Nephron (organoid): ENCODE measurements around the gene KLK5.
"Not testable (repeated sequence)": the region's sequence is repeated elsewhere in the genome, so short reads cannot be mapped to it uniquely, and the experiment has no call there.

Experiments
- H3K27ac Mint-ChIP-seq, 3 experiments: 2 replicates each; pipeline ENCODE4 v1.8.0; 2020; ENCODE audit warnings: mixed read lengths in 3 of 3, mild to moderate bottlenecking in 2 of 3, moderate library complexity in 1 of 3
- H3K27me3 Mint-ChIP-seq: 2 replicates; pipeline ENCODE4 v1.8.0; 2021; ENCODE audit warnings: low read depth, mild to moderate bottlenecking, moderate library complexity, mixed read lengths
- H3K36me3 Mint-ChIP-seq: 2 replicates; pipeline ENCODE4 v1.8.0; 2020; ENCODE audit warnings: low read depth, mixed read lengths
- H3K4me1 Mint-ChIP-seq: 2 replicates; pipeline ENCODE4 v1.8.0; 2020; ENCODE audit warnings: mixed read lengths
- H3K4me3 Mint-ChIP-seq, 3 experiments: 2 replicates each; pipeline ENCODE4 v1.8.0; 2020; ENCODE audit warnings: mild to moderate bottlenecking in 3 of 3, mixed read lengths in 3 of 3, moderate library complexity in 2 of 3
- H3K9me3 Mint-ChIP-seq: 2 replicates; pipeline ENCODE4 v1.8.0; 2020; ENCODE audit warnings: mixed read lengths
- TF ChIP-seq, protein P1 (sequence below), 3 experiments: fragments of 200-600 bp; sonication (generic); IDR thresholded peaks; one replicate each; pipeline ENCODE4 v1.5.0; 2021; ENCODE audit warnings: antibody characterized with exemption in 3 of 3; ENCODE audit not compliant: unreplicated experiment in 3 of 3

Gene KLK5

DNA sequence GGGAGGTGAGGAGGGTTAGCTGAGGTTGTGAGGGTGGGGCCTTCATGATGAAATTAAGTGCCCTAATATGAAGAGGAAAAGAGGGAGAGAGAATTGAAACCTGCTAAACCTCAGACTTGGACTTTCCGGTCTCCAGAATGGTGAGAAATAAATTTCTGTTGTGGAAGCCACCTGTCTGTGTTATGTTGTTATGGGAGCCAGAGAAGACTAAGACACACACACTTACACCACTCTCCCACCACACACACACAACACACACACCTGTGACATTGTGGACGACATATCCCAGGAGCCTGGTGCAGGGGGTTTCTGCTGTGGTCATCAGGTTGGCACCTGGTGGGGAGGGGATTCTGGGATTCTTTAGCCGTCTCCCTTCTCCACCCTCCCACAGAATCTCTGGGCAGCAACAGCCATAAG lies 55.6 kb downstream of the KLK5 start:
- TF ChIP-seq, protein P1, sequence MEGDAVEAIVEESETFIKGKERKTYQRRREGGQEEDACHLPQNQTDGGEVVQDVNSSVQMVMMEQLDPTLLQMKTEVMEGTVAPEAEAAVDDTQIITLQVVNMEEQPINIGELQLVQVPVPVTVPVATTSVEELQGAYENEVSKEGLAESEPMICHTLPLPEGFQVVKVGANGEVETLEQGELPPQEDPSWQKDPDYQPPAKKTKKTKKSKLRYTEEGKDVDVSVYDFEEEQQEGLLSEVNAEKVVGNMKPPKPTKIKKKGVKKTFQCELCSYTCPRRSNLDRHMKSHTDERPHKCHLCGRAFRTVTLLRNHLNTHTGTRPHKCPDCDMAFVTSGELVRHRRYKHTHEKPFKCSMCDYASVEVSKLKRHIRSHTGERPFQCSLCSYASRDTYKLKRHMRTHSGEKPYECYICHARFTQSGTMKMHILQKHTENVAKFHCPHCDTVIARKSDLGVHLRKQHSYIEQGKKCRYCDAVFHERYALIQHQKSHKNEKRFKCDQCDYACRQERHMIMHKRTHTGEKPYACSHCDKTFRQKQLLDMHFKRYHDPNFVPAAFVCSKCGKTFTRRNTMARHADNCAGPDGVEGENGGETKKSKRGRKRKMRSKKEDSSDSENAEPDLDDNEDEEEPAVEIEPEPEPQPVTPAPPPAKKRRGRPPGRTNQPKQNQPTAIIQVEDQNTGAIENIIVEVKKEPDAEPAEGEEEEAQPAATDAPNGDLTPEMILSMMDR (IDR thresholded peaks at IDR 0.05; ENCODE audit: unreplicated experiment in 3 of 3) = no peak
- H3K27me3 Mint-ChIP-seq = peaks cover 37% of the 10 kb centered on the region
- no peak overlapping the region for H3K4me3 Mint-ChIP-seq
- H3K36me3 Mint-ChIP-seq = no peaks in the 10 kb centered on the region
- H3K9me3 Mint-ChIP-seq = peaks cover 2% of the 10 kb centered on the region
- no peaks in the 10 kb centered on the region for H3K4me1 Mint-ChIP-seq
- H3K27ac Mint-ChIP-seq = peak overlapping the region in 1 of 3 experiments; percentile 31

DNA sequence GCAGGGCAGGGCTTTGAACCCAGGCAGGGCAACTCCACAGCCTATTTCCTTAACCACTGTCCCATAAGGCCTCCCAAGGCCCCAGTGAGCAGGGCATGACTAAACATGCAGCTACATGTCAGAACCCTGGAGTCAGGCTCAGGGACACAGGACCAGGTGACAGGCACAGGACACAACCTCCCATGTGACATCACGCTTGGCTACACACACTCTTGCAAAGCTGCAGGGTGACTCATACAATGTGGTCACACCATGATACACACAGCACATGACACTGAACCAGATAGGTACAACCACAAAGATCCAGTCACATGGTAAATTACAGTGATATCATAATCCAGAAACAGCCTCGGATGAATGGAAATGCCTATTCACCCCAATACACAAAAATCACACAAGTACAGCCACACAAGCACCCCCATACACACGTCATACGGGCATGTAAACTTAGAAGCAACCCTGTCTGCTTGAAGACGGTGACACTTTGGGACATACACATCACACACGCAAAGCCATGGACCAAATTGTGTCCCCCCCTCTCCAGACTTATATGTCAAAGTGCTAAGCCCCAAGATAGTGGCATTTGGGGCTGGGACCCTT lies 56.1 kb downstream of the KLK5 start:
- Mint-ChIP-seq H3K4me1 (no peaks in the 10 kb centered on the region), H3K27ac (peak overlapping the region in 2 of 3 experiments; percentile 31 to 70), H3K9me3 (peaks cover 2% of the 10 kb centered on the region), H3K27me3 (peaks cover 37% of the 10 kb centered on the region), H3K36me3 (no peaks in the 10 kb centered on the region), H3K4me3 (no peak overlapping the region)
- TF ChIP-seq, protein P1 (IDR thresholded peaks at IDR 0.05; ENCODE audit: unreplicated experiment in 3 of 3) = no peak

DNA sequence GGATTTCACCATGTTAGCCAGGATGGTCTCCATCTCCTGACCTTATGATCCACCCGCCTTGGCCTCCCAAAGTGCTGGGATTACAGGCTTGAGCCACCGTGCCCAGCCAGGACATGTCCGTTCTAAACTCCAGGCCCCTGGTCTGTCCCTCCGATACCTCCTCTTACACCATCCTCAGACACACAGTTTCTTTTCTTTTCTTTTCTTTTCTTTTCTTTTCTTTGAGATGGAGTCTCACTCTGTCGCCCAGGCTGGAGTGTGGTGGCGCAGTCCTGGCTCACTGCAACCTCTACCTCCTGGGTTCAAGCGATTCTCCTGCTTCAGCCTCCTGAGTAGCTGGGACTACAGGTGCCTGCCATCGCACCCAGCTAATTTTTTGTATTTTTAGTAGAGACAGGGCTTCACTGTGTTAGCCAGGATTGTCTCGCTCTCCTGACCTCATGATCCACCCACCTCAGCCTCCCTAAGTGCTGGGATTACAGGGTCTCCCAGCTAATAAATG lies 56.7 kb downstream of the KLK5 start:
- H3K27me3 Mint-ChIP-seq = peaks cover 42% of the 10 kb centered on the region
- not testable (repeated sequence) for H3K36me3 Mint-ChIP-seq, H3K27ac Mint-ChIP-seq, H3K4me1 Mint-ChIP-seq, H3K4me3 Mint-ChIP-seq, H3K9me3 Mint-ChIP-seq

DNA sequence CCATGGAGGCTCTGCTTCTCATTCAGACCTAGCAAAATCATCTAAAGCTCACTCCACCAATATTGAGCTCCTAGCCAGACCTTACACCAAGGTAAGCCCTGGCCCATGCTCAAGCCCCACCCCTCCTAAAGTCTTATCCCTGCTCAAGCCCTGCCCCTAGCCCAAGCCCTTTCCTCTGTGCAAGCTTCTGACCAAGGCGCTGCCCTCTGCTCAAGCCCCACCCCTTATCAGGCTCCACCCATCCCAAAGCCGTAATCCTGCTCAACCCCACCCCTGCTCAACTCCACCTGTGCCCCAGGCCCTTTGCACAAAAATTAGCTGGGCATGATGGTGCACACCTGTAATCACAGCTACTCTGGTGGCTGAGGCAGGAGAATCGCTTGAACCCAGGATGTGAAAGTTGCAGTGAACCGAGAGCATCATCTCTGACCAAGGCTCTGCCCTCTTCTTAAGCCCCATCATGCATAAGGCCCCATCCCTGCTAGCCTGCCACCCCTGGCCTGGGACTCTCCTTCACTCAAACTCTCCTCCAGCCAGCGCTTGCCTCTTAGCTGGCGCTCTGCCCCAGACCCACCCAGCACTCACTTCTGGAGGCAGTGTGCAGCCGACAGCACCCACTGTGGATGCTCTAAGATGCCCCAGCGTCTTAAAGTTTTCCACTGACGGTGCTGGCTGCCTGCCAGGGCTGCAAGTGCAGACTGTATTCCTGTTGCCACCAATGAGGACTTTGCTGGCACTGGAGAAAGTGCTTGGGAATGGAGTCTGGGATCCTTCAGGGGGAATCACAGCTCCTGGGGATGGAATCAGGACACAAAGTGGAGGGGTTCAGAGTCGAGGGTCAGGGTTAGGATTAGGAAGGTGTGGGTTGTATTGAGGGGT lies 58.1 kb downstream of the KLK5 start:
- H3K4me1 Mint-ChIP-seq = no peaks in the 10 kb centered on the region
- no peaks in the 10 kb centered on the region for H3K36me3 Mint-ChIP-seq
- peaks cover 2% of the 10 kb centered on the region for H3K9me3 Mint-ChIP-seq
- H3K27ac Mint-ChIP-seq = no peak overlapping the region
- peaks cover 46% of the 10 kb centered on the region for H3K27me3 Mint-ChIP-seq
- H3K4me3 Mint-ChIP-seq = no peak overlapping the region
- TF ChIP-seq, protein P1 (IDR thresholded peaks at IDR 0.05; ENCODE audit: unreplicated experiment in 3 of 3) = no peak
